HL-60/S4 treated with retinoic acid at 250 ng/mL for 4 days and 3 days (cell line): ENCODE results near the gene GALNT8.

ENCODE experiments used
- in situ Hi-C: fragments of 300-500 bp; cut with MboI; formaldehyde crosslinking; loops from 2 replicates; pipeline ENCODE4 v1.7.0; 2022; ENCODE audit warnings: low sequenced_read_pairs

The GALNT8 gene

GRCh38 chr12:4794491-4794890, 74.3 kb downstream of the GALNT8 start:
- in situ Hi-C loops, result no loop called here

GRCh38 chr12:4796216-4796615, 76.0 kb downstream of the GALNT8 start:
- in situ Hi-C loops, result no loop called here

- in situ Hi-C loops, result no loop called here
These were observed 76.7 kb downstream of the GALNT8 start for GRCh38 chr12:4796694-4797482.

- in situ Hi-C loops, result no loop called here
These were observed 80.4 kb downstream of the GALNT8 start for GRCh38 chr12:4800555-4800954.

- in situ Hi-C loops, result no loop called here
These were observed 82.6 kb downstream of the GALNT8 start for GRCh38 chr12:4802841-4803240.

GRCh38 chr12:4806439-4807115, 86.4 kb downstream of the GALNT8 start:
- in situ Hi-C loops, result no loop called here

- in situ Hi-C loops, result no loop called here
These were observed 87.0 kb downstream of the GALNT8 start for GRCh38 chr12:4807116-4807783.

- in situ Hi-C loops, result no loop called here
These were observed 87.6 kb downstream of the GALNT8 start for GRCh38 chr12:4807813-4808212.

- in situ Hi-C loops, result no loop called here
These were observed 88.8 kb downstream of the GALNT8 start for GRCh38 chr12:4809013-4809448.

- in situ Hi-C loops, result no loop called here
These were observed 89.4 kb downstream of the GALNT8 start for GRCh38 chr12:4809449-4810218.

GRCh38 chr12:4810219-4810671, 90.0 kb downstream of the GALNT8 start:
- in situ Hi-C loops, result no loop called here

GRCh38 chr12:4812624-4813327, 92.6 kb downstream of the GALNT8 start:
- in situ Hi-C loops, result no loop called here

GRCh38 chr12:4813741-4814140, 93.5 kb downstream of the GALNT8 start:
- in situ Hi-C loops, result no loop called here

GRCh38 chr12:4814485-4814884, 94.3 kb downstream of the GALNT8 start:
- in situ Hi-C loops, result no loop called here

GRCh38 chr12:4816744-4817525, 96.7 kb downstream of the GALNT8 start:
- in situ Hi-C loops, result no loop called here

GRCh38 chr12:4817880-4818279, 97.7 kb downstream of the GALNT8 start:
- in situ Hi-C loops, result no loop called here

- in situ Hi-C loops, result no loop called here
These were observed 99.5 kb downstream of the GALNT8 start for GRCh38 chr12:4819654-4820053.

- in situ Hi-C loops, result no loop called here
These were observed 100.8 kb downstream of the GALNT8 start for GRCh38 chr12:4820971-4821370.
